SU-DHL-6 (cell line): ENCODE data around the gene KMT2D.

Source experiments
- H2AFZ ChIP-seq: fragments of 200-600 bp; sonication (generic); 2 replicates; pipeline ENCODE4 v1.6.1; 2014; ENCODE audit warnings: low read depth, mild to moderate bottlenecking, moderate library complexity, mixed read lengths, antibody characterized with exemption, low read length; ENCODE audit not compliant: severe bottlenecking
- H3F3A ChIP-seq: fragments of 200-600 bp; shearing (Covaris generic); 2 replicates; pipeline ENCODE4 v1.6.0; 2016; ENCODE audit warnings: antibody characterized with exemption, mild to moderate bottlenecking; ENCODE audit not compliant: insufficient read depth
- H3K27ac ChIP-seq: fragments of 200-600 bp; sonication (generic); 2 replicates; pipeline ENCODE4 v1.5.1; 2016; ENCODE audit warnings: low read depth, mild to moderate bottlenecking, low read length, moderate library complexity, mixed read lengths
- H3K27me3 ChIP-seq: fragments of 200-600 bp; sonication (generic), shearing (Covaris generic); 2 replicates; pipeline ENCODE4 v1.6.0; 2014; ENCODE audit warnings: mild to moderate bottlenecking, low read length
- H3K36me3 ChIP-seq: fragments of 200-600 bp; sonication (generic); 2 replicates; pipeline ENCODE4 v1.6.1; 2014; ENCODE audit warnings: mild to moderate bottlenecking, low read length, mixed read lengths
- H3K4me2 ChIP-seq: fragments of 300-600, 200-600 bp; shearing (Covaris generic), sonication (generic); 2 replicates; pipeline ENCODE4 v1.6.0; 2014; ENCODE audit warnings: low read length, low read depth, mild to moderate bottlenecking; ENCODE audit not compliant: poor library complexity, severe bottlenecking
- H3K4me3 ChIP-seq: fragments of 200-600 bp; sonication (generic); 2 replicates; pipeline ENCODE4 v1.5.1; 2014; ENCODE audit warnings: antibody characterized with exemption, low read length, mild to moderate bottlenecking, mixed read lengths; ENCODE audit not compliant: insufficient read depth, poor library complexity, severe bottlenecking
- H3K79me2 ChIP-seq: fragments of 200-600 bp; sonication (generic); 2 replicates; pipeline ENCODE4 v1.6.1; 2014; ENCODE audit warnings: mild to moderate bottlenecking, low read length, moderate library complexity; ENCODE audit not compliant: insufficient read depth
- H3K9ac ChIP-seq: fragments of 200-600 bp; sonication (generic); 2 replicates; pipeline ENCODE4 v1.7.0; 2014; ENCODE audit warnings: mild to moderate bottlenecking, low read length
- H3K9me2 ChIP-seq: fragments of 200-600 bp; sonication (generic); replicated peaks from 2 replicates; pipeline ENCODE4 v1.6.1; 2014; ENCODE audit warnings: low read length; ENCODE audit not compliant: insufficient read depth
- H3K9me3 ChIP-seq: fragments of 200-600 bp; sonication (generic); 2 replicates; pipeline ENCODE4 v1.6.1; 2014; ENCODE audit warnings: low read length, mixed read lengths; ENCODE audit not compliant: insufficient read depth
- H4K20me1 ChIP-seq: fragments of 200-600 bp; sonication (generic); 2 replicates; pipeline ENCODE4 v1.6.1; 2014; ENCODE audit warnings: low read depth, mild to moderate bottlenecking, antibody characterized with exemption, low read length, moderate library complexity, mixed read lengths
- EZH2phosphoT487 ChIP-seq: fragments of 200-600 bp; sonication (generic), shearing (Covaris generic); conservative IDR thresholded peaks from 2 replicates; pipeline ENCODE4 v1.6.1; 2018; ENCODE audit warnings: mild to moderate bottlenecking, antibody characterized with exemption, low read length, moderate library complexity, mixed read lengths
- TF ChIP-seq, protein P1 (sequence below): fragments of 200-600 bp; sonication (generic); IDR thresholded peaks from one replicate; pipeline ENCODE4 v1.5.1; 2017; ENCODE audit warnings: antibody characterized with exemption, mild to moderate bottlenecking, low read length, moderate library complexity; ENCODE audit not compliant: insufficient read depth, poor library complexity, severe bottlenecking

KMT2D gene

DNA sequence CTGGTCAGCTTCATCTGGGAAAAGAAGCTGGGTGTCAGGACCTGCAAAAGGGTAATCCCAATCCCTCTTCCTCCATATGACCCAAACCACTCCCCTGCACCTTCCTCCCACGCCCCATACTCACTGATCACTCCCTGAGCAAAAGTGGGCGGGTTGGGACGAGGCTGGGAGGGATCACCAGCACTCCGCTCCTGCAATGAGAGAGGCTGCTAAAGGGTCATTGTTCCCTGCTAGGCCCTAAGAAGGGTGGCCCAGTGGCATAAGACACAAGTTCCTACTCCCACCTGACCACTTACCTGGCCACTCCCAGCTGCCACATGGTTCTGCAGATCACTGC, 26.3 kb downstream of the KMT2D start:
- no peaks in the 10 kb centered on the region for H3K9me2 ChIP-seq
- no peaks in the 10 kb centered on the region for H3K79me2 ChIP-seq
- no peaks in the 10 kb centered on the region for H3K9me3 ChIP-seq
- H3K36me3 ChIP-seq: peaks cover 3% of the 10 kb centered on the region
- no peak overlapping the region for H3K4me2 ChIP-seq
- no peak overlapping the region for H3K27ac ChIP-seq
- H3K9ac ChIP-seq: no peak overlapping the region
- no peak overlapping the region for H2AFZ ChIP-seq
- H4K20me1 ChIP-seq: no peaks in the 10 kb centered on the region
- H3F3A ChIP-seq: no peaks in the 10 kb centered on the region
- TF ChIP-seq, protein P1, sequence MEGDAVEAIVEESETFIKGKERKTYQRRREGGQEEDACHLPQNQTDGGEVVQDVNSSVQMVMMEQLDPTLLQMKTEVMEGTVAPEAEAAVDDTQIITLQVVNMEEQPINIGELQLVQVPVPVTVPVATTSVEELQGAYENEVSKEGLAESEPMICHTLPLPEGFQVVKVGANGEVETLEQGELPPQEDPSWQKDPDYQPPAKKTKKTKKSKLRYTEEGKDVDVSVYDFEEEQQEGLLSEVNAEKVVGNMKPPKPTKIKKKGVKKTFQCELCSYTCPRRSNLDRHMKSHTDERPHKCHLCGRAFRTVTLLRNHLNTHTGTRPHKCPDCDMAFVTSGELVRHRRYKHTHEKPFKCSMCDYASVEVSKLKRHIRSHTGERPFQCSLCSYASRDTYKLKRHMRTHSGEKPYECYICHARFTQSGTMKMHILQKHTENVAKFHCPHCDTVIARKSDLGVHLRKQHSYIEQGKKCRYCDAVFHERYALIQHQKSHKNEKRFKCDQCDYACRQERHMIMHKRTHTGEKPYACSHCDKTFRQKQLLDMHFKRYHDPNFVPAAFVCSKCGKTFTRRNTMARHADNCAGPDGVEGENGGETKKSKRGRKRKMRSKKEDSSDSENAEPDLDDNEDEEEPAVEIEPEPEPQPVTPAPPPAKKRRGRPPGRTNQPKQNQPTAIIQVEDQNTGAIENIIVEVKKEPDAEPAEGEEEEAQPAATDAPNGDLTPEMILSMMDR: no peak
- no peak for TF ChIP-seq EZH2phosphoT487
- H3K4me3 ChIP-seq: no peak overlapping the region
- no peaks in the 10 kb centered on the region for H3K27me3 ChIP-seq

DNA sequence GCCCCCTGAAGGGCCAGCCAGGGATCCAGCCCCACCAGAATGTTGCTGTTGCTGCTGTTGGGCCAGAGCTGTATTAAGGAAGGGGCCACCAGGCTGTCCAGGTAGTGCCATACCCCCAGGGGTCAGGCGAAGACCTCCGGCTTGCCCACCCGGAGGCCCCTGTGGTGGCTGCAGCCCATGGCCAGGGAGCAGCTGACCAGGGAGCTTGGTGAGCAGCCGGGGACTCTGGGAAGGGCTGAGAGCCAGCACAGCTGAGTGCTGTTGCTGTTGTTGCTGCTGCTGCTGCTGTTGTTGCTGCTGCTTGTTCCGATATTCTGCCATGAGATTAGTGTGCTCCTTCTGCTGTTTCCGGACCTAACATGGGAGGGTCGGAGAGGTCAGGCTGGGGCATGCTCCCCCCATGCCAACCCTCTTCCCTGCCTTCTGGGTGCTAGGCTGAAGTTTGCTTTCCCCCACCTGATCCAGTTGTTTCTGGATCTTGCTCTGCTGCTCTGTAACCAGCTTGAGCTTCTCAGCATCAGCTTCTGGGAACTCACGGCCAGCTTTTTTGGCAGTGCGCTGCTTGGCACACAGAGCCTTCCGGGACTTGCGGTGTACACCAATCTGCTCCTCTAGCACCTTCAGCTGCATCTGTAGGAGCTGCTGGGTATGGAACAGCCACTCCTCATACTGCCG, 26.8 kb downstream of the KMT2D start:
- Histone ChIP-seq H3K27me3 (no peaks in the 10 kb centered on the region), H3K27ac (no peak overlapping the region), H3K9ac (no peak overlapping the region), H3K4me3 (no peak overlapping the region), H3K79me2 (no peaks in the 10 kb centered on the region), H3K9me2 (no peaks in the 10 kb centered on the region), H3F3A (no peaks in the 10 kb centered on the region), H3K36me3 (peaks cover 3% of the 10 kb centered on the region), H3K4me2 (no peak overlapping the region), H2AFZ (no peak overlapping the region), H4K20me1 (no peaks in the 10 kb centered on the region), H3K9me3 (no peaks in the 10 kb centered on the region)
- no peak for TF ChIP-seq EZH2phosphoT487
- TF ChIP-seq, protein P1: no peak

DNA sequence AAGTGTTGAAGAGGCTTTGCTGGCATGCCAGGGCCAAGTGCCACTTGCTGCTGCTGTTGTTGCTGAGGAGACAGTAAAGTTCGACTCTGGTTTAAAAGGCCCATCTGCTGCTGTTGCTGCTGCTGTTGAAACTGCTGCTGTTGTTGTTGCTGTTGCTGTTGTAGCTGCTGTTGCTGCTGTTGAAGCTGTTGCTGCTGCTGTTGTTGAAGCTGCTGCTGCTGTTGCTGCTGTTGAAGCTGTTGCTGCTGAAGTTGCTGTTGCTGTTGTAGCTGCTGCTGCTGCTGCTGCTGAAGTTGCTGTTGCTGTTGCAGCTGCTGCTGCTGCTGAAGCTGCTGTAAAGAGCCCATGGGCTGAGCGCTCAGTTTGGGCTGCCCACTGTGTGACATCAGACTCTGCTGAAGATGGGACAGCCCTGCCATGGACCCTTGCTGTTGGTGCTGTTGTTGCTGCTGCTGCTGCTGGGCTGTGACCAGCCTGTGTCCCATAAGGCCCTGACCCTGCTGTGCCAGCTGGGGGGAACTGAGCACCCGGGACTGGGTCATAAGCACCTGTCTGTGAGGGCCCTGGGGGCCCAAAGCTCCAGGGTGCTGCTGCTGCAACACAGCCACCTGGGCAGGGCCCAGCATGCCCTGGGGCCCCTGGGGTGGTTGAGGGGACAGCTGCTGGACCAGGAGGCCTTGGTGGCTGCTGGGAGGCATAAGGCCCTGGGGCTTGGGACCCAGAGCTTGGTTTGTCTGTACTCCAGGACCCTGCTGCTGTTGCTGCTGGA, 27.7 kb downstream of the KMT2D start:
- H4K20me1 ChIP-seq: no peaks in the 10 kb centered on the region
- no peaks in the 10 kb centered on the region for H3F3A ChIP-seq
- H3K4me2 ChIP-seq: no peak overlapping the region
- no peaks in the 10 kb centered on the region for H3K27me3 ChIP-seq
- no peaks in the 10 kb centered on the region for H3K79me2 ChIP-seq
- no peaks in the 10 kb centered on the region for H3K9me3 ChIP-seq
- no peak for TF ChIP-seq EZH2phosphoT487
- TF ChIP-seq, protein P1: no peak
- peaks cover 3% of the 10 kb centered on the region for H3K36me3 ChIP-seq
- no peak overlapping the region for H3K4me3 ChIP-seq
- no peak overlapping the region for H2AFZ ChIP-seq
- no peak overlapping the region for H3K9ac ChIP-seq
- no peak overlapping the region for H3K27ac ChIP-seq
- no peaks in the 10 kb centered on the region for H3K9me2 ChIP-seq
